GM12892 (cell line): Measurements from ENCODE around the gene HMCN1. TPM values are rescaled to one million over a fixed set of nuclear protein-coding genes. Genes with fewer than 3 reads are reported as not detected.

Experiments
- DNase-seq: peaks from one replicate; pipeline ENCODE4 v3.0.0; 2011; ENCODE audit not compliant: insufficient read length
- FAIRE-seq: peaks from 2 replicates; lab custom pipeline; 2011; peaks lifted over from hg19 to GRCh38; lab: Jason Lieb, UNC
- POLR2A ChIP-seq: IDR thresholded peaks from 2 replicates; pipeline ENCODE4 v1.6.1; 2011; ENCODE audit warnings: low read depth, low read length, control low read depth
- POLR2AphosphoS5 ChIP-seq: IDR thresholded peaks from 2 replicates; pipeline ENCODE4 v1.6.1; 2011; ENCODE audit warnings: low read depth, low read length, control low read depth
- TAF1 ChIP-seq: IDR thresholded peaks from 2 replicates; pipeline ENCODE4 v1.6.1; 2011; ENCODE audit warnings: low read depth, mild to moderate bottlenecking, control low read depth, low read length, borderline replicate concordance
- polyA plus RNA-seq: library from polyadenylated mRNA; unstranded; fragments of >200 nt; gene quantifications from one replicate; pipeline ENCODE4 v1.2.1, GENCODE V29; 2012; ENCODE audit warnings: missing spikeins, inconsistent platforms; ENCODE audit not compliant: missing spikeins

Gene HMCN1
- polyA plus RNA-seq: 0.15 TPM

DNA sequence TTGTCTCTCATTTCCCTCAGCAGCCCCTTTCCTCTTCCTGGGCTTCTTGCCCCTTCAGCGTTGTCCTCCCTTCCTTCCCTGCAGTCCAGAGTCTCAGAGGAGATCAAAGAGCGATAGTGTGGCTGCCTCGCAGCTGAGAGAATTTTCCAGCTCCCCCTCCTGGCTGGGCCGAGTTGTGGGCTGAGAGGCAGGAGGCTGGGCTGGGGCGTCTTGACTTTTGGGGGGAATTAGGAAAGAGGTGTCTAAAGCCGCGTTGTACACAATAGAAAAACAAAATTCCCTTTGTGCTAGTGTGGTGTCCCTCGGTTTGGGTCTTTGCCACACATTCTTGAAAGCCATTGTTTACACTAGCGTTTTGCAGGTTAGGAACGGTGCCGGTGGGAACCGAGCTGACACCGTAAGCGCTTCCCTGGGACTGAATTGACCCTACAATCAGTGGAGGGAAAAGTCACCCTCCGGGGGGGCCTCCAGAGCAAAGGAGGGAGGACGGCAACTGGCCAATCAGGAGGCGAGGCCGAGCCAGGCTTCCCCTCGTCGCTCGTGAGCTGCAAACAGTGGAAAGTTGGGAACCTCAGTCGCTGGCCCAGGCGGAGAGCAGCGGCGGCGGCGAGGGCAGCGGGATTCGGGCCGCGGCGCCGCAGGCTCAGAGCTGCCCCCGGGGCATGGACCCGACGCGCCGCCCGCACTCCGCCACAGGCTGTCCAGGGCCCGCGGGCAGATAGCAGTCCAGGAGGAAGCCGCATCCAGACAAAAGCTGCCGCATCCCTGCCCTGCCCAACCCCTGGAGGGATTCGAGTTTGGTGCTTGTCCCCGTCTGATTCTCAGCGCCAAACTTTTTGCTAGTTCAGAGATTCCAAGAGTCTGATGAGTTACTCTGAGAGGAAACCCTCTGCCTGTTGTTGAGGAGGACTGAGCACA lies at the start of gene HMCN1:
Gene HMCN1, plus strand, starts transcription at position 574 of the 918 bp plus-strand sequence. CDS start 389 bp downstream, outside the sequence.
- TF ChIP-seq TAF1 (no peak), POLR2A (no peak), POLR2AphosphoS5 (no peak)
- DNase-seq (no peak), FAIRE-seq (peak; percentile 42)

- TF ChIP-seq POLR2AphosphoS5: no peak
- no peak for TF ChIP-seq TAF1
- no peak for TF ChIP-seq POLR2A
- FAIRE-seq: no peak
- DNase-seq: no peak
These were observed 47.1 kb upstream of the HMCN1 start for GRCh38 chr1:185686821-185687778.

- DNase-seq (no peak), FAIRE-seq (no peak)
- no peak for TF ChIP-seq POLR2AphosphoS5
- TF ChIP-seq POLR2A: no peak
- TF ChIP-seq TAF1: no peak
These were observed 43.7 kb upstream of the HMCN1 start for GRCh38 chr1:185690527-185690926.

DNA sequence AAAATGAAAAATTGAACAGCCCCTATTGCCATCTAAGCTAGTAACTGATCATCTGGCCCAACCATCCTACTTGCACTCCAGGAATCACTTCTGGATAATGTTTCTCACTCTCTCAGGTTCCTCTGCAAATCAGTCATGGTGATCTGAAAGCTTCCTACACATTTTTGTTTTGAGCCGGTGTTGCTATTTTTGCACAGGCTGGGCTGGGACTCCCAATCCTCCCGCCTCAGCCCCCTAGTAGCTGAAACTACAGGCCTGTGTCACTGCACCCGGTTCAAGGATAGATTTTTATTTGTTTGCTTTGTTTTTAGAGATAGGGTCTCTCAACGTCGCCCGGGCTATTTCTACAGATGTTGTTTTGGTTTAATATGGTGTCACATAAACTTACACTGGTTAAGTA lies 40.5 kb upstream of the HMCN1 start:
- TF ChIP-seq POLR2AphosphoS5 (no peak), POLR2A (no peak), TAF1 (no peak)
- no peak for FAIRE-seq
- DNase-seq: no peak

GRCh38 chr1:185694081-185694480 lies 40.1 kb upstream of the HMCN1 start:
- FAIRE-seq (peak; percentile 72), DNase-seq (no peak)
- TF ChIP-seq TAF1 (no peak), POLR2AphosphoS5 (no peak), POLR2A (no peak)

DNA sequence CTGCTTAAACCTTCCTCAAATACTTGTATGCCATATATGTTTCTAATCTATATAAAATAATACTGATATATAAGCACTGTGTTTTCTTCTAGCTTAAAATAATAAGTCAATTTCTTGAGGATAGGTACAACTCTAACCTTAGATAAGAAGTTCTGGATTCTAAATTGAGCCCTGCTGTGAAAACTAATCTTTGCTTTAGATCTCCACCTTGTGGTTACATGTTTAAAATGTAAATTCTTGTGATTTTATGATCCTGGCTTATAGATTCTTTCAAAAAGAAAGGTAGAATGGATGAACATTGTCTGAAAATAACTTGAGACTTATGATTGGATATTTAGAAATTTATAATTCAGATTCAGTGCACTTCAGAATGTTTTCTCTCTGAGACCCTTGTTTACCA lies 38.9 kb upstream of the HMCN1 start:
- FAIRE-seq: no peak
- no peak for DNase-seq
- no peak for TF ChIP-seq POLR2A
- no peak for TF ChIP-seq TAF1
- TF ChIP-seq POLR2AphosphoS5: no peak

- FAIRE-seq: no peak
- TF ChIP-seq TAF1 (no peak), POLR2A (no peak), POLR2AphosphoS5 (no peak)
These were observed 37.6 kb upstream of the HMCN1 start for GRCh38 chr1:185696422-185697150.

GRCh38 chr1:185699874-185700273 lies 34.3 kb upstream of the HMCN1 start:
- no peak for FAIRE-seq
- TF ChIP-seq POLR2A (no peak), TAF1 (no peak), POLR2AphosphoS5 (no peak)
- DNase-seq: no peak

More at GRCh38 chr1:185696422-185697150, 37.6 kb upstream of the HMCN1 start:
- no peak for DNase-seq

GRCh38 chr1:185701650-185702049 lies 32.5 kb upstream of the HMCN1 start:
- FAIRE-seq (no peak), DNase-seq (no peak)
- TF ChIP-seq POLR2AphosphoS5 (no peak), TAF1 (no peak), POLR2A (no peak)

DNA sequence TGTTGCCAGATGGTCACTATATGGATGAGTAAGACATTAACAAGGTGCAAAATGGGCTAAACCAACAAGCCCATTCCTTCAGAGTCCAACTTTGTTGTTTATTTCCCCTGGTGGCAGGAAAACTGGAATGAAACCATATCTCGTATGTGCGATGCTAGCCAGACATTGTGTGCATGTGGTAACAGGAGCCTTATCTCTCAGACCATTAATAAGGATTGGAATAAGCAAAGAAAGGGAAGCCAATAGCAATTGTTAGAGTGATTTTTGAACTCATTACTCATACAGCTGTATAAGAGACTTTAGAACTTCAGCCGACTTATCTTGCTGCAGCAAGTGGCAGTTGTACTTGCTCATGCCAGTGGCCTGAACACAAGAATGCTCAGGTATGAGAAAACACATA lies 30.0 kb upstream of the HMCN1 start:
- no peak for DNase-seq
- TF ChIP-seq POLR2AphosphoS5 (no peak), TAF1 (no peak), POLR2A (no peak)
- FAIRE-seq: no peak
